ENCODE results near the gene CCDC177. TPM values are rescaled to one million over a fixed set of nuclear protein-coding genes. Genes with fewer than 3 reads are reported as not detected.

Gene CCDC177
- total RNA-seq, 2 donors from 2014 or later, result not detected

- DNase-seq (no peak), ATAC-seq (no peak)
- 67 to 69% methylated on average over 4 of the region's 4 CpGs for WGBS, 2 donors
- Histone ChIP-seq H3K9me3 (peaks cover 0 to 2% (median 0%) of the 10 kb centered on the region in 3 donors), H3K27ac (peak overlapping the region in 3 of 4 donors; percentile 11 to 78 (median 46)), H3K27me3 (no peaks in the 10 kb centered on the region), H3K4me3 (no peak overlapping the region), H3K4me1 (peaks cover 91% of the 10 kb centered on the region), H3K36me3 (replicated peaks in 1 of 2; ENCODE audit: insufficient read depth in 1 of 2, low read depth in 2 of 2) (no peaks in the 10 kb centered on the region)
- TF ChIP-seq CTCF (IDR thresholded peaks at IDR 0.05), result no peak
- TF ChIP-seq POLR2A (IDR thresholded peaks at IDR 0.05), result no peak
- intact Hi-C loops (cut with DNase I), result loop anchor here (10.0 kb wide), 1 partner anchor 46 kb away; no protein-coding TSS in a partner anchor
Measured at GRCh38 chr14:69619012-69619411, 44.3 kb upstream of the CCDC177 start.

GRCh38 chr14:69617796-69618195, 43.1 kb upstream of the CCDC177 start:
- intact Hi-C loops (cut with DNase I), result loop anchor here (10.0 kb wide), 1 partner anchor 47 kb away; no protein-coding TSS in a partner anchor
- no peaks in the 10 kb centered on the region for H3K36me3 ChIP-seq (replicated peaks in 1 of 2; ENCODE audit: insufficient read depth in 1 of 2, low read depth in 2 of 2)

GRCh38 chr14:69616408-69616773, 41.7 kb upstream of the CCDC177 start:
- TF ChIP-seq CTCF (IDR thresholded peaks at IDR 0.05) (no peak), POLR2A (IDR thresholded peaks at IDR 0.05) (no peak)
- ATAC-seq (no peak), DNase-seq (no peak)
- intact Hi-C loops (cut with DNase I), result loop anchor here (10.0 kb wide), 1 partner anchor 48 kb away; no protein-coding TSS in a partner anchor
- no peak overlapping the region for H3K4me3 ChIP-seq
- H3K4me1 ChIP-seq, result peaks cover 88% of the 10 kb centered on the region
- no peaks in the 10 kb centered on the region for H3K36me3 ChIP-seq (replicated peaks in 1 of 2; ENCODE audit: insufficient read depth in 1 of 2, low read depth in 2 of 2)
- no peaks in the 10 kb centered on the region for H3K9me3 ChIP-seq
- peak overlapping the region; percentile 9 to 99 (median 78) for H3K27ac ChIP-seq
- WGBS, 2 donors, result 53 to 64% methylated on average over 1 of the region's 1 CpG
- no peaks in the 10 kb centered on the region for H3K27me3 ChIP-seq

More at GRCh38 chr14:69617796-69618195, 43.1 kb upstream of the CCDC177 start:
- peaks cover 98% of the 10 kb centered on the region for H3K4me1 ChIP-seq
- DNase-seq, result no peak
- H3K27me3 ChIP-seq, result no peaks in the 10 kb centered on the region
- WGBS, 2 donors, result 28 to 54% methylated on average over 1 of the region's 1 CpG
- H3K4me3 ChIP-seq, result no peak overlapping the region
- TF ChIP-seq POLR2A (IDR thresholded peaks at IDR 0.05), result no peak
- TF ChIP-seq CTCF (IDR thresholded peaks at IDR 0.05), result no peak
- H3K27ac ChIP-seq, result peak overlapping the region in 2 of 4 donors; percentile 7 to 50
- ATAC-seq, result no peak
- no peaks in the 10 kb centered on the region for H3K9me3 ChIP-seq

GRCh38 chr14:69615496-69616407, 41.1 kb upstream of the CCDC177 start:
- WGBS, 2 donors, result 34 to 40% methylated on average over 9 of the region's 9 CpGs
- Histone ChIP-seq H3K36me3 (replicated peaks in 1 of 2; ENCODE audit: insufficient read depth in 1 of 2, low read depth in 2 of 2) (no peaks in the 10 kb centered on the region), H3K27me3 (no peaks in the 10 kb centered on the region), H3K4me1 (peaks cover 83% of the 10 kb centered on the region), H3K4me3 (no peak overlapping the region), H3K9me3 (no peaks in the 10 kb centered on the region), H3K27ac (peak overlapping the region; percentile 9 to 99 (median 78))
- intact Hi-C loops (cut with DNase I), result loop anchor here (10.0 kb wide), 1 partner anchor 49 kb away; no protein-coding TSS in a partner anchor
- ATAC-seq, result no peak
- TF ChIP-seq POLR2A (IDR thresholded peaks at IDR 0.05), result peak in 2 of 3 donors; percentile 14 to 34
- TF ChIP-seq CTCF (IDR thresholded peaks at IDR 0.05), result peak in 3 of 7 experiments; percentile 11 to 30 (median 21)
- peak; percentile 38 to 79 (median 54) for DNase-seq

All from body of pancreas (tissue), 4 donors.